ENCODE measurements around the gene CNTNAP5.

DNA sequence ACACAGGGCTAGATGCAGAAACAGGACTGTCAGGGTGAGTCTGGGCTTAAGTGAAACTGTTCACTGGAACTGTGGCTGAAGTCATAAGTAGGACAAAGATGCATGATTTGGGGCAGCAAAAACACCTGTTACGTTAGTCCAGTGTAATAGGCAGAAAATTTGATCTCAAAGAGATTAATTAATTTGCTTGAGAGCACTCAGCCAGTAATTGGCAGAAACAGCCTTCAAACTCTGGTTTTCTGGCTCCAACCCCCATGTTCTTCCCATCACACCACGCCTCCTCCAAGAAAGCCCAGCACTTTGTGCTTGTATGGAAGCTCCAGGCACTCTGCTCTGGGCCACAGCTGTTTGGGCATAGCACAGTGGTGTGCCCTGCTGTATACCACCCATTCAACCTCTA lies 54.0 kb downstream of the CNTNAP5 start:
- TF ChIP-seq, protein P1, sequence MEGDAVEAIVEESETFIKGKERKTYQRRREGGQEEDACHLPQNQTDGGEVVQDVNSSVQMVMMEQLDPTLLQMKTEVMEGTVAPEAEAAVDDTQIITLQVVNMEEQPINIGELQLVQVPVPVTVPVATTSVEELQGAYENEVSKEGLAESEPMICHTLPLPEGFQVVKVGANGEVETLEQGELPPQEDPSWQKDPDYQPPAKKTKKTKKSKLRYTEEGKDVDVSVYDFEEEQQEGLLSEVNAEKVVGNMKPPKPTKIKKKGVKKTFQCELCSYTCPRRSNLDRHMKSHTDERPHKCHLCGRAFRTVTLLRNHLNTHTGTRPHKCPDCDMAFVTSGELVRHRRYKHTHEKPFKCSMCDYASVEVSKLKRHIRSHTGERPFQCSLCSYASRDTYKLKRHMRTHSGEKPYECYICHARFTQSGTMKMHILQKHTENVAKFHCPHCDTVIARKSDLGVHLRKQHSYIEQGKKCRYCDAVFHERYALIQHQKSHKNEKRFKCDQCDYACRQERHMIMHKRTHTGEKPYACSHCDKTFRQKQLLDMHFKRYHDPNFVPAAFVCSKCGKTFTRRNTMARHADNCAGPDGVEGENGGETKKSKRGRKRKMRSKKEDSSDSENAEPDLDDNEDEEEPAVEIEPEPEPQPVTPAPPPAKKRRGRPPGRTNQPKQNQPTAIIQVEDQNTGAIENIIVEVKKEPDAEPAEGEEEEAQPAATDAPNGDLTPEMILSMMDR (IDR thresholded peaks at IDR 0.05; ENCODE audit: low read depth, low read length, missing input control) = no peak
- TF ChIP-seq, protein P2, sequence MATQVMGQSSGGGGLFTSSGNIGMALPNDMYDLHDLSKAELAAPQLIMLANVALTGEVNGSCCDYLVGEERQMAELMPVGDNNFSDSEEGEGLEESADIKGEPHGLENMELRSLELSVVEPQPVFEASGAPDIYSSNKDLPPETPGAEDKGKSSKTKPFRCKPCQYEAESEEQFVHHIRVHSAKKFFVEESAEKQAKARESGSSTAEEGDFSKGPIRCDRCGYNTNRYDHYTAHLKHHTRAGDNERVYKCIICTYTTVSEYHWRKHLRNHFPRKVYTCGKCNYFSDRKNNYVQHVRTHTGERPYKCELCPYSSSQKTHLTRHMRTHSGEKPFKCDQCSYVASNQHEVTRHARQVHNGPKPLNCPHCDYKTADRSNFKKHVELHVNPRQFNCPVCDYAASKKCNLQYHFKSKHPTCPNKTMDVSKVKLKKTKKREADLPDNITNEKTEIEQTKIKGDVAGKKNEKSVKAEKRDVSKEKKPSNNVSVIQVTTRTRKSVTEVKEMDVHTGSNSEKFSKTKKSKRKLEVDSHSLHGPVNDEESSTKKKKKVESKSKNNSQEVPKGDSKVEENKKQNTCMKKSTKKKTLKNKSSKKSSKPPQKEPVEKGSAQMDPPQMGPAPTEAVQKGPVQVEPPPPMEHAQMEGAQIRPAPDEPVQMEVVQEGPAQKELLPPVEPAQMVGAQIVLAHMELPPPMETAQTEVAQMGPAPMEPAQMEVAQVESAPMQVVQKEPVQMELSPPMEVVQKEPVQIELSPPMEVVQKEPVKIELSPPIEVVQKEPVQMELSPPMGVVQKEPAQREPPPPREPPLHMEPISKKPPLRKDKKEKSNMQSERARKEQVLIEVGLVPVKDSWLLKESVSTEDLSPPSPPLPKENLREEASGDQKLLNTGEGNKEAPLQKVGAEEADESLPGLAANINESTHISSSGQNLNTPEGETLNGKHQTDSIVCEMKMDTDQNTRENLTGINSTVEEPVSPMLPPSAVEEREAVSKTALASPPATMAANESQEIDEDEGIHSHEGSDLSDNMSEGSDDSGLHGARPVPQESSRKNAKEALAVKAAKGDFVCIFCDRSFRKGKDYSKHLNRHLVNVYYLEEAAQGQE (IDR thresholded peaks at IDR 0.05) = no peak
- TF ChIP-seq, protein P3, sequence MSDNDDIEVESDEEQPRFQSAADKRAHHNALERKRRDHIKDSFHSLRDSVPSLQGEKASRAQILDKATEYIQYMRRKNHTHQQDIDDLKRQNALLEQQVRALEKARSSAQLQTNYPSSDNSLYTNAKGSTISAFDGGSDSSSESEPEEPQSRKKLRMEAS (IDR thresholded peaks at IDR 0.05) = no peak
- no peak for TF ChIP-seq HNF4A (conservative IDR thresholded peaks at IDR 0.05)
- TF ChIP-seq EGR1 (IDR thresholded peaks at IDR 0.05; ENCODE audit: low read depth in 2 of 2) = no peak
- no peak for TF ChIP-seq RAD21 (IDR thresholded peaks at IDR 0.05)
- no peak for TF ChIP-seq JUND (IDR thresholded peaks at IDR 0.05)
- no peak for TF ChIP-seq TAF1 (conservative IDR thresholded peaks at IDR 0.05)
